HT1080 (cell line): ENCODE measurements around the gene RNF227. TPM values are rescaled to one million over a fixed set of nuclear protein-coding genes. Genes with fewer than 3 reads are reported as not detected.
"Not testable (repeated sequence)": the region's sequence is repeated elsewhere in the genome, so short reads cannot be mapped to it uniquely, and the experiment has no call there.

ENCODE experiments used
- DNase-seq: peaks from one replicate; pipeline ENCODE4 v3.0.0-alpha.2; 2015; ENCODE audit warnings: low read depth
- small RNA-seq: library from RNA; depleted of rRNA; stranded (forward); fragments of <200 nt; gene quantifications from one replicate; pipeline ENCODE3, GENCODE V24; 2014
- total RNA-seq: library from RNA; depleted of rRNA; stranded (reverse); fragments of >200 nt; shearing (Covaris generic); gene quantifications from 2 replicates; pipeline ENCODE4 v1.2.3, GENCODE V29; 2014; rRNA removed

The RNF227 gene
- total RNA-seq, 1 experiment from 2014 or later = 2.3 TPM

DNA sequence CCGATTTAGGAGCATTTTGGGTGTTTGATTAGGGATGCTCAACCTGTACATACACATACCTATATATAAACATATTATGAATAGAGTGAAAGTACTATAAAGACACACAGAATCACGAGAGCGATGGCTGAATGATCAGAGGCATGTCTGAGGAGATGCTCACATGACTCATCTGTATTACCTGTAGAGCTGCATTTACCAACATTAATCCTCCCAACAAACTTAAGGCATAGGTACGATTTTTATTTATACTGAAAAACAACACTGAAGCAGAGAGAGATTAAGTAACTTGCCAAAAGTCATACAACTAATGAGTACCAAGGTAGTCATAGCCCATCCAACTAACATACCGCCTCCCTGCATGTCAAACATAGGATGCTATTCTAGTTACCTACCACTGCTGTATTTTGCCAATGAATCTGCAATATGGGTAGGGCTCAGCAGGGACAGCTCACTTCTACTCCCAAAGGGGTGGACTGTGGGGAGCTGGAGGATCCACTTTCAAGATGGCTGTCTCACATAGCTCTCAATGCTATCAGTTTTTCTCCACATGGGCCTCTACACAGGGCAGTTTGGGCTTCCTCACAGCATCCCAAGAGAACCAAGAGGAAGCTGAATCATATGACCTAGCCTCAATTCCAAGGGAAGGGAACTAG is 51.0 kb downstream of the RNF227 start:
- no peak for DNase-seq

DNA sequence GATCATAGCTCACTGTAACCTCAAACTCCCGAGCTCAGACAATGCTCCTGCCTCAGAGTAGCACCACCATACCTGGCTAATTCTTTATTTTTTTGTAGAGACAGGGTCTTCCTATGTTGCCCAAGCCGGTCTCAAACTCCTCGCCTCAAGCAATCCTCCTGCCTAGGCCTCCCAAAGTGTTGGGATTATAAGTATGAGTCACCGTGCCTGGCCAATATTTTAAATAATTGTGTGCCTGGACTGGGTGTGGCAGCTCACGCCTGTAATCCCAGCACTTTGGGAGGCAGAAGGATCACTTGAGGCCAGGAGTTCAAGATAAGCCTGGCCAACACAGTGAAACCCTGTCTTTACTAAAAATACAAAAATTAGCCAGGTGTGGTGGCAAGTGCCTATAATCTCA is 51.7 kb downstream of the RNF227 start:
- not testable (repeated sequence) for DNase-seq

Small RNAs within 50 kb of the gene (small RNA-seq; reads per million reads assigned to genes)
- 20.6 reads per million, percentile 93 among the genes with 10 or more reads in this experiment for gene SCARNA21

Other genes starting within 250 kb of the RNF227 start
- gene TP53, start 228.8 kb downstream of the RNF227 start, total RNA-seq = 29.5 and 47.7 TPM in 2 replicates
- gene WRAP53, start 227.8 kb downstream of the RNF227 start, total RNA-seq = 25.2 and 29.2 TPM in 2 replicates
- 5.7 and 7.7 TPM in 2 replicates for gene EFNB3, start 211.1 kb downstream of the RNF227 start, total RNA-seq
- not detected in 2 replicates for gene DNAH2, start 198.5 kb downstream of the RNF227 start, total RNA-seq
- gene KDM6B, start 82.1 kb downstream of the RNF227 start, total RNA-seq = 0.27 and 0.87 TPM in 2 replicates
- 0.88 TPM in 1 of 2 replicates, not detected in the other for gene TMEM88, start 61.2 kb downstream of the RNF227 start, total RNA-seq
- gene NAA38, start 58.7 kb downstream of the RNF227 start, total RNA-seq = 98.2 and 168 TPM in 2 replicates
- 4.8 and 6.4 TPM in 2 replicates for gene CYB5D1, start 58.3 kb downstream of the RNF227 start, total RNA-seq
- 82.5 and 84.7 TPM in 2 replicates for gene CHD3, start 27.5 kb downstream of the RNF227 start, total RNA-seq
- 1.8 and 3.5 TPM in 2 replicates for gene KCNAB3, start 13.6 kb upstream of the RNF227 start, total RNA-seq
- gene TRAPPC1, start 15.7 kb upstream of the RNF227 start, total RNA-seq = 34.9 and 71.5 TPM in 2 replicates
- 18.8 and 28.7 TPM in 2 replicates for gene CNTROB, start 15.9 kb upstream of the RNF227 start, total RNA-seq
- not detected in 2 replicates for gene GUCY2D, start 86.3 kb upstream of the RNF227 start, total RNA-seq
- gene ALOX15B, start 122.8 kb upstream of the RNF227 start, total RNA-seq = not detected in 2 replicates
- gene ALOX12B, start 171.4 kb upstream of the RNF227 start, total RNA-seq = 0.51 TPM in 1 of 2 replicates, not detected in the other
- 0.60 and 1.0 TPM in 2 replicates for gene ALOXE3, start 202.2 kb upstream of the RNF227 start, total RNA-seq
- gene HES7, start 207.8 kb upstream of the RNF227 start, total RNA-seq = 0.43 and 1.8 TPM in 2 replicates
- 3.2 and 5.2 TPM in 2 replicates for gene PER1, start 236.1 kb upstream of the RNF227 start, total RNA-seq
- gene VAMP2, start 246.7 kb upstream of the RNF227 start, total RNA-seq = 2.7 and 4.6 TPM in 2 replicates